NCI-H1048 (cell line): Measurements from ENCODE around the gene FKBP4.
A peak's percentile ranks its signal among the peaks of the same experiment; 100 is the strongest.
"Not testable (repeated sequence)": the region's sequence is repeated elsewhere in the genome, so short reads cannot be mapped to it uniquely, and the experiment has no call there.

ENCODE experiments used
- DNase-seq: peaks from one replicate; lab custom pipeline; 2025; lab: John Stamatoyannopoulos, UW

FKBP4 gene

GRCh38 chr12:2794736-2795289 lies at the start of gene FKBP4:
FKBP4 (plus strand) TSS chr12:2794970; CDS start chr12:2795140, 170 bp downstream.
- peak; percentile 65 for DNase-seq

DNA sequence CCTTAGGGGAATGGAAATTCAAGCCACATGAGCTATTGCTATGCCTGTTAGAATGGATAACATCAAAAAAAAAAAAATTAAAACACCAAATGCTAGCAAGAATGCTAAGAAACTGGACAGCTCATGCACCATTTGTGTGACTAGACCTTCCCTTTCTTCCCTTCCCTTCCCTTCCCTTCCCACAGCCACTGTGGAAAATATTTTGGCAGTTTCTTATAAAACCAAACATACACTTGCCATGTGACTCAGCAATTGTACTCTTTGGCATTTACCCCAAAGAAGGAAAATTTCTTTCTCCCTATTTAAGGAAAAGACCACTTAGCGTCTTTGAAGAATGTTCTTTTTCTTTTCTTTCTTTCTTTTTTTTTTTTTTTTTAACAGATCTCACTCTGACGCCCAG lies 49.1 kb upstream of the FKBP4 start:
- no peak for DNase-seq

GRCh38 chr12:2749580-2749979 lies 45.2 kb upstream of the FKBP4 start:
- DNase-seq, result no peak

DNA sequence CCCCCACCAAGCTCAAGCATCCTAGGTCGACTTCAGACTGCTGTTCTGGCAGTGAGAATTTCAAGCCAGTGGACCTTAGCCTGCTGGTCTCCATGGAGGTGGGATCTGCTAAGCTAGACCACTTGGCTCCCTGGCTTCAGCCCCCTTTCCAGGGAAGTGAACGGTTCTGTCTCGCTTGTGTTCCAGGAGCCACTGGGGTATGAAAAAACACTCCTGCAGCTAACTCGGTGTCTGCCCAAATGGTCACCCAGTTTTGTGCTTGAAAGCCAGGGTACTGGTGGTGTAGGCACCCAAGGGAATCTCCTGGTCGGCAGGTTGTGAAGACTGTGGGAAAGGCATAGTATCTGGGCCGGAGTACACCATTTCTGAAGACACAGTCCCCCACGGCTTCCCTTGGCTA lies 44.6 kb upstream of the FKBP4 start:
- no peak for DNase-seq

DNA sequence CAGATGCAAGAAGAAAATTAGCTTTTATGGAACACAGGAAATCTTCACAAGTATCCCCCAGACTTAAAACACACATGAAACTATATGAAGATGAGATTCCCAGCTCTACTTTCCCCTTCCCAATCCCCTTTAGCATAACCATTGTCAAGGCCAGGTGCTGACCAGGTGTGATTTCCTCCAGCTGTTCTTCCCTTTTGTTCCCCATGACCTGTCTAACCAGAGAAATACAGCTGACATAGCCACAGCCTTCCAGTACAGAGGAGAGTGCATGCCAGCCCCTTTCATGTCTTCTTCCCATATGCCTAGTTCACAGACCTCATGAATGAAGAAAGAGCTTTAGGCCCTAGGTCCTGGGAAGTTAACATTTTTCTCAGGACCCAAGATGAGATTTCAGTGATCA lies 43.5 kb upstream of the FKBP4 start:
- DNase-seq, result no peak

- DNase-seq, result no peak
These were observed 43.1 kb upstream of the FKBP4 start for GRCh38 chr12:2751686-2752085.

DNA sequence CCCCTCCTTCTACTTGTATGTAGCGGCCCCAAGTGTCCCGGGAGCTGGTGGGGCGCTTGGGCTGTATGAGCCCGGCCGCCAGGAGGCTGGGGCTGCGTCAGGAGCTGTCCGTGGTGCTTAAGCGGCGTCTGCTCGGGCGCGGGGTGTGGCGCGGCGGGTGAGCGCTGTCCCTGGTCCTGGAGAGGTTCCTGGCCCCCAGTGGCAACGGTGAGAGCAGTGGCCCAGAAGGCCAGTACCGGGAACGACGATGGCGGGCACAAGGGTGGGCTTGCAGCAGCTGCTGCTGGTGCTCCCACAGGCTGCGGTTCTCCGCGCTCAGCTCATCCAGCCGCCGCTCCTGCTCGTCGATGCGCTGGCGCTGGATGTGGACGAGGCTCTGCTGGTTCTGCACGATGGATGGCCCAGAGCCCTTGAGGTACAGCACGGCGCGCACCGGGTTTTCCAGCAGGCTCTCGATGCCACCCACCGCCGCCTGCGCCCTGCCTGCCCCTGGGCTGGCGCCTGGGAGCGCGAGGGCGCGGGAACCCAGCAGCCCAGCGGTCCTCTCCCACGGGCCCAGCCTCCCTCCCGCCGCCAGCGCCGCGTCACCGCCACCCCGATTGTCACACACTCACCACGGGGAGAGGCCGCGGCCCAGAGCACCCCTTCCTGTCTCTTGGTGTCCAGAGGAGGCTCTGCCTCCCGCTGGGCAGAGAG lies 41.9 kb upstream of the FKBP4 start:
- peak; percentile 36 for DNase-seq

DNA sequence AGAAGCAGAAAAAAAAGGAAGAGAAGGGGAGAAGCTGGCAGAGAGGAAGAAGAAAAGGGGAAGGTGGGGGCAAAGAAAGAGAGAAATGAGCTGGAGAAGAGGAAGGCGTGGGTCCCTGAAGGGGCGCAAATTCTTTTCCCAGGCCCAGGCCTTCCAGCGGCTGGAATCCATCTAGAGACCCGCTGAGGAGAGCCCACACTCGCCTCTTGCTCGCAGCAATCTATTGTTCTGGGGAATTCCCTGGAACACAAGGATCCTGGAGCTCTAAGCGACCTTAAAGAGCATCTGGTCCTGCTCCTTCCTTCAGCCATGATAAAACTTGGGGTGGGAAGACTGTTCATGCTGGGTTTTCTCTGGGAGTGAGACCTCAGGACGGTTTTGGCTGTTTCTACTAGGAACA lies 41.2 kb upstream of the FKBP4 start:
- no peak for DNase-seq

GRCh38 chr12:2754208-2754607 lies 40.6 kb upstream of the FKBP4 start:
- no peak for DNase-seq

DNA sequence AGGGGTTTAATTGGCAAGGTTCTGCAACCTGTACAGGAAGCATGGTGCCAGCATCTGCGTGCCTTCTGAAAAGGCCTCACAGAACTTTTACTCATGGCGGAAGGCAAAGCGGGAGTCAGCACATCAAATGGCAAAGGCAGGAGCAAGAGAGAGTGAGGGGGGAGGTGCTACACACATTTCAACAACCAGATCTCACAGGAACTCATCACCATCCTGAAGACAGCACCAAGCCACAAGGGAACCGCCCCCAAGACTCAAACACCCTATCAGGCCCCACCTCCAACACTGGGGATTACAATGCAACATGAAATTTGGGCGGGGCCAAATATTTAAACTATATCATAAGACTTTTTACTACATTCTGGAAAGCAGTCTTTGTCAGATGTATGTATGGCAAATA lies 38.0 kb upstream of the FKBP4 start:
- DNase-seq, result no peak

DNA sequence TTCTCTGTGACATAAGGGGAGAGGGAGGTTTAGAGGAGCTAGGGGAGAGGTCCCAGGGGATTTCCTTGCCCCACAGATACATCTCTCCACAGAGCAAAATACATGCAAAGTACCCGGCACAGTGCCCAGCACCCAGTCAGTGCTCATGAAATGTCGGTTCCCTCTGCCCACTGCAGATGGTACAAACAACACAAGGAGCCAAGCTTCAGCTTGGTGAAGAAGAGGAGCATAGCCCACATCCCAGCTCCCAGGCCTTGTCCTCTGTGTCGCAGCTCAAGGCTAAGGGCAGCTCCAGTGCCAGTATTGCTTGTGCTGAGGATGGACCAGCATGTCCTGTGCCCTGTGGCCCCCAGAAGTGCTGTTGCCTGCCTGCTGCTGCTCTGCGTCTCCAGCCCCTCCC lies 35.0 kb upstream of the FKBP4 start:
- no peak for DNase-seq

DNA sequence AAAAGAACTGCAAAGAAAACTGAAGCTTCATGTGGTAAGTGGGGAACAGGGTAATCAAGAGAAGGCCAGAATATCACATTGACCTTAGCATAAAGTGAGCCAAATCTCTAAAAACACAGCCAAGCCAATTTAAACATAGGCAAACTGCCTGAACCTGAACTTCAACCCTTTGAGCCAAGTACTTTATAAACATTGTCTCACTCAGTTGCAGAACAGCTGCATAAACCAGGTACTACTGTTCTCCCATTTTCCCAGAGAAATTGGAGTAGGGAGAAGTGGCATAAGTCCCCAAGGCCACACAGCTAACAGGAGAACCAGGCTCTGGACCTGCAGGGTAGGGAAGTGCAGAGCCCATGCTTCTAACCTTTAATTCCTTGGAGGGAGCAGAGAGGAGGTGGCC lies 30.4 kb upstream of the FKBP4 start:
- DNase-seq, result no peak

- no peak for DNase-seq
These were observed 29.7 kb upstream of the FKBP4 start for GRCh38 chr12:2765052-2765451.

- no peak for DNase-seq
These were observed 29.2 kb upstream of the FKBP4 start for GRCh38 chr12:2765608-2766007.

DNA sequence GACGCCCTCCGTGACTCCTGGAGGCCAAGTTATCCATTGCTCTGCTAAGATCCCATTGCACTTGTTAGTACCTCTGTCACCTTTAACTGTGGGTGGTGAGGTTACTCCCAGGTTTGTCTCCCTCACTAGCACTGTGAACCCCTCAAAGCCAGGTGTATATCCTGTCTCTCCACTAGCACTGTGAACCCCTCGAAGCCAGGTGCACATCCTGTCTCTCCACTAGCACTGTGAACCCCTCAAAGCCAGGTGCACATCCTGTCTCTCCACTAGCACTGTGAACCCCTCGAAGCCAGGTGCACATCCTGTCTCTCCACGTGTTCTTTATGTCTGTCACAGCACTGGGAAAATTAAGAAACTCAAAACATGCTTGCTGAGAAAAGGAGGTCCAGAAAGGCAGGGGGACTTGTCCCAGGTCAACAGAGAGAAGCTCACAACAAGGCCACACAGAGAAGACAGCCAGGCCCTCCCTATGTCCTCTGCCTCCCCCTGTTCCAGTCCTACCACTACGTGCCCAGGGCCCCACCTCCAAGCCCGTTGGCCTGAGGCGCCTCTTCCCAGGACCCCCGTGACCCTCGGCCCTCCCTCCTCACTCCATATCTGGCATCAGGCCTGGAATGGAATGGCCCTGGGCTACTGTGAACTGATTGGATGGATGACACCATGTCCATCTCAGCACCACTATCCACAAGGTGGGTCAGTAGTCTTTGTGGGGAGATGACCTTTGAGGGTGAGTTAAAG lies 26.4 kb upstream of the FKBP4 start:
- DNase-seq, result no peak

GRCh38 chr12:2769866-2770533 lies 24.8 kb upstream of the FKBP4 start:
- DNase-seq, result no peak

- not testable (repeated sequence) for DNase-seq
These were observed 24.2 kb upstream of the FKBP4 start for GRCh38 chr12:2770544-2770943.

GRCh38 chr12:2772370-2772769 lies 22.4 kb upstream of the FKBP4 start:
- no peak for DNase-seq

DNA sequence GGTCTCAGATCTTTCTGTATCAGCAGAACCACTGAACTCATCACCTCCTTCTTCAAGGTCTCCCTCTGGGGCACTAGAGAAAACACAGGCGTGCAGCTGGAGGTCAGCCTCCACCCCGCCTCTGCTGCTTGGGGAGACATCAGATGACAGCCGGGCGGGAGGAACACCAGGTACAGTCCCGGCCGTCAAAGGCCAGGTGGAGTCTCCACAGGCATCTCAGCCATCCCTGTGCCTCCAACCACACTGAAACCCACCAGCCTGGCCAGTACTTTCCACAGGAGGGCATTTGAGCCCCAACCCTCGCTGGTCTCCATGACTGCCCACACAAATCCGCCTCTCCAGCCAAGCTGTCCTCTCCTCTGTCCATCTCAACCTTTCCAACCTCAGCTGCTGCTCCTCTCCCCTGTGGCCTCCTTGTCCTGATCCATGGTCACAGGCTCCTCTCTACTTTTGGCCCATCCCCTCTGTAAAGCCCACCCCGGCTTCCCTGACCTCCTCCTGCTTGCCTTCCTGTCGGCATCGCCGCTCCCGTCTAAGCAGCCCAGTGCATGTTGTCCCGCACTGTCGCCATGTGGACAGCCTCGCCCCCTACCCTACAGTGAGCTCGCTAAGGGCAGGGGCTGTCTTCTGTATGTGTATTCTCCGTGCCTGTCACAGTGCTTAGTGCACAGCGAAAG lies 21.4 kb upstream of the FKBP4 start:
- DNase-seq, result no peak

- DNase-seq, result no peak
These were observed 19.3 kb upstream of the FKBP4 start for GRCh38 chr12:2775431-2775830.

- no peak for DNase-seq
These were observed 18.5 kb upstream of the FKBP4 start for GRCh38 chr12:2776129-2776806.

DNA sequence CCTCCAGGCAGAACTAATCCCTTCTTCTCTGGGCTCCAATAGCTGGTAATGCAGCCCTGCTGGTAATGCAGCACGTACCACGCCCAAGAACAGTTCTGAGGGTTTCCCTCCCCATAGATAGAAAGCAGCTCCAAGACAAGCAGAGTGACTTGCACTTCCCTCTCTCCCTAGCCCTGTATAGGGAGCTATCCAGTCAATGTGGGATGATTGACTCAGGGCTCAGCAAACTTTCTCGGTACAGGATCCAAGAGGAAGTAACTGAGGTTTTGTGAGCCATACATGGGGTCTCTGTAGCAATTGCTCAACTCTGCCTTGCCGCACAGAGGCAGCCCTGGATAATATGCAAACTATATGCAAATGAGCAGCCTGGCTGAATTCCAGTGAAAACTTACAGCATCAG lies 15.5 kb upstream of the FKBP4 start:
- DNase-seq, result no peak
